Duodenal mucosa (tissue), 2 donors: ENCODE data around the gene ZNF536.

Source experiments
- H3K27ac ChIP-seq: one replicate; pipeline ENCODE4 v1.7.0; 2013; ENCODE audit warnings: low read depth, low read length
- H3K27me3 ChIP-seq, 2 donors: one replicate each; pipeline ENCODE4 v1.7.0; 2013; ENCODE audit warnings: low read length in 2 of 2, control low read depth in 1 of 2; ENCODE audit not compliant: insufficient read depth in 2 of 2, control insufficient read depth in 1 of 2
- H3K36me3 ChIP-seq, 2 donors: one replicate each; pipeline ENCODE4 v1.7.0; 2013; ENCODE audit warnings: low read length in 2 of 2, control low read depth in 1 of 2; ENCODE audit not compliant: insufficient read depth in 2 of 2, control insufficient read depth in 1 of 2
- H3K4me1 ChIP-seq, 2 donors: one replicate each; pipeline ENCODE4 v1.7.0; 2013; ENCODE audit warnings: low read length in 2 of 2, control low read depth in 1 of 2; ENCODE audit not compliant: insufficient read depth in 2 of 2, control insufficient read depth in 1 of 2
- H3K4me3 ChIP-seq, 2 donors: one replicate each; pipeline ENCODE4 v1.7.0; 2013; ENCODE audit warnings: low read length in 2 of 2, low read depth in 1 of 2
- H3K9ac ChIP-seq, 2 donors: one replicate each; pipeline ENCODE4 v1.7.0; 2013; ENCODE audit warnings: low read length in 2 of 2, low read depth in 1 of 2
- H3K9me3 ChIP-seq, 2 donors: one replicate each; pipeline ENCODE4 v1.7.0; 2013; ENCODE audit warnings: low read length in 2 of 2, control low read depth in 1 of 2; ENCODE audit not compliant: control insufficient read depth in 1 of 2

ZNF536 gene

DNA sequence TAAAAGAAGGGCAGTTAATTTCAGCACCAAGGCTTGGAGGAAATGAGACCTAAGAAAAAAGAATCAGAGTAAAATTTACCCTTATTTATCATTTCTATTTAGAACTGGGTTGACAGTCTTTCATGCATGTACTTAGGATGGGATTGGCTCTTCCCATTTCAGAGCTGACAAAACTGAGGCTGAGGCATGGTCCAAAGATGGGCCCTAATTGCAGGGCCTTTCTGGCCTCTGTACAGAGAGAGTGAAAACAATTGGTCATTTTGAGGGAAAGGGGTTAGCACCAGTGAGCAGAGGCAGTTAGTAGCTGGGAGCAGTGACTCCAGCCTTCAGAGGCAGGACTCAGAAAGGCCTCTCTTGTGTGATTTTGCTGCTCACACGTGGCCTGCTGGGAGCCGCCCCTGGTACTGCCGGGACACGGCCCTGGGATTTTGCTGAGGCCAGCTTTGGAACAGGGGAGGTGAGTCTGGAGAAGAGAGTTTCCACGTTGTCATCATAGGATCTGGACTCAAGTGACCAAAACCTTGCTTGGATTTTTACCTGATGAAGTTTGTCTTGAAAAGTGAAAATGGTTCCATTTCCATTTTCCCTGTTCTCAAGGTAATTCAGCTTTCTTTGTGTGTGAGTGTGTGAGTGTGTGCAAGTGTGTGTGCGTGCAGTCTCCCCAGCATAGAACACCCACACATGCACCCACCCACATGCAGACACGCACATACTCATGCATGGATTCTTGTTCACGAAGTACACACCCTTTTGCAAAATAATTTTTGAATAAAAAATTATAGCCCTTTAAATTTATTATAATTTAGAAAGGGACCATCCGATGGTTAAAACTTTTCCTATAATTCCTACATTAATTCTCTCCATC lies at the start of gene ZNF536:
TSS of gene ZNF536 (plus strand) at position 425 of the 865 bp plus-strand sequence. CDS start 71,179 bp downstream, outside the sequence.
- Histone ChIP-seq H3K9ac (no peak within 1 kb of the TSS), H3K27me3 (peaks cover 16 to 17% of the 10 kb centered on the region in 2 donors), H3K36me3 (no peaks in the 10 kb centered on the region), H3K9me3 (no peaks in the 10 kb centered on the region), H3K4me3 (no peak within 1 kb of the TSS), H3K27ac (no peak within 1 kb of the TSS), H3K4me1 (no peaks in the 10 kb centered on the region)

DNA sequence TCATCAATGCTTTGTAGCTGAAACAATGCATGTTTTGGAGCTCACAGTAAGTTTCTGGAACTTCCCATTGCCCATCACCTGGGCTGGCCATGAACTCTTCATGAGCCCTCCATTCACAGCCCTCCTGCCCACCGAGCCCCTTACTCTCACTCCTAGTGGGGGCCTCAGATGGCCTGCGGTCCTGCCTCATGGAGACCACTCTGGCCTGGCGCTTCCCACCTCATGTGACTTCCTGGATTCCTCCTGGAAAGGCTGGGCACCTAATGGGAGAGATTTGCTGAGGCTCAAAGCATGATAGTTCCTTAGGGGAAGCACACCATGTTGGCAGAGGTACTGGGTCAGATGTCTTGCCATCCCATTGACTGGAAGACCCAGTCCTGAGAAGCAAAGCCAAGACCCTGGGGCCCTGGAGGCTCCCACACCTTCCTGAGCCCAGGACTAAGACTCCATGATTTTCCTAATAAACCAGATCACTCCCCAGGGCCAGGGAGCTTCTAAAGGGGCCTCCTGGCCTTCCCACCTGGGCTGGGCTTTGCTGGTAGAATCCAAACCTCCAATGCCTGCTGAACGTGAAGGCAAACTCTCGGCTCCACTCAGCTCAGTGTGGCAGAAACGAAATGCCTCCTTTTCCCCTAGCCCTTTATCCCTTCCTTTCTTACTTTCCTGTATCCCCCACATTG lies 49.4 kb upstream of the ZNF536 start:
- no peaks in the 10 kb centered on the region for H3K27me3 ChIP-seq
- H3K4me3 ChIP-seq: no peak overlapping the region
- no peaks in the 10 kb centered on the region for H3K36me3 ChIP-seq
- H3K27ac ChIP-seq: no peak overlapping the region
- H3K9ac ChIP-seq: no peak overlapping the region
- no peaks in the 10 kb centered on the region for H3K9me3 ChIP-seq
- peaks cover 0 to 4% of the 10 kb centered on the region in 2 donors for H3K4me1 ChIP-seq

DNA sequence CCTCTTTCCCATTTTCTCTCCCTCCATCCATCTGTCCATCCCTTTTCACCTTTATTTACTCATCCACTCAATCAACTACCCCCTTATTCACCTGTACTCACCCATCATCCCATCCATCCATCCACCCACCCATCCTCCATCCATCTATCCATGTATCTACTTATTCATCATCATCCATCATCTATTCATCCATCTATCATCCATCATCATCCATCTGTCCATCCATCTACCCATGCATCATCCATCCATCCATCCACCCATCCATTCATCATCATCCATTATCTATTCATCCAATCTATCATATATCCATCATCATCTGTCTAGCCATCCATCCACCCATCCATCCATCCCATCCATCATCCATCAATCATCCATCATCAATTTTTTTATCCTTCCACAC lies 48.3 kb upstream of the ZNF536 start:
- no peak overlapping the region for H3K27ac ChIP-seq
- H3K27me3 ChIP-seq: no peaks in the 10 kb centered on the region
- peaks cover 0 to 4% of the 10 kb centered on the region in 2 donors for H3K4me1 ChIP-seq
- H3K4me3 ChIP-seq: no peak overlapping the region
- no peak overlapping the region for H3K9ac ChIP-seq
- H3K36me3 ChIP-seq: no peaks in the 10 kb centered on the region
- H3K9me3 ChIP-seq: no peaks in the 10 kb centered on the region

DNA sequence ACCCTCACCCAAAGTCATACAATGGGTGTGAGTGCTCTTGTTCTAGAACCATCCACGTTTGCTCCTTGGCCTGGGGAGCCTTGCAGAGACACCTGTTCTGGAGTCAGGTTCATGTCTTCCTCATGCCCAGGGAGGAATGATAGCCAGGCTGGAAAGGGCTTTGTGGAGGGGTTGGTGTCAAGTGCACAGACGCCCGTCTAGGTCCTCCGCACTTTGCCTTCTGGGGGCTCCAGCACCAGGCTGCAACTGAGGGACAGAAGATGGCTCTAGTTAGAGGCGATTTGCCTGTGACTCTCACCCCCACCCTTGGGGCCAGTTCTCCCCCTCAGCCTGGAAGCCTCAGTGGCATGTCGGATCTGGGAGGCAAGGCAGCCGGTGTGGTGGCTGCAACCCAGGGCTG lies 47.2 kb upstream of the ZNF536 start:
- H3K9me3 ChIP-seq: no peaks in the 10 kb centered on the region
- H3K27ac ChIP-seq: no peak overlapping the region
- no peaks in the 10 kb centered on the region for H3K36me3 ChIP-seq
- no peak overlapping the region for H3K4me3 ChIP-seq
- H3K27me3 ChIP-seq: no peaks in the 10 kb centered on the region
- H3K4me1 ChIP-seq: peaks cover 0 to 4% of the 10 kb centered on the region in 2 donors
- H3K9ac ChIP-seq: no peak overlapping the region

DNA sequence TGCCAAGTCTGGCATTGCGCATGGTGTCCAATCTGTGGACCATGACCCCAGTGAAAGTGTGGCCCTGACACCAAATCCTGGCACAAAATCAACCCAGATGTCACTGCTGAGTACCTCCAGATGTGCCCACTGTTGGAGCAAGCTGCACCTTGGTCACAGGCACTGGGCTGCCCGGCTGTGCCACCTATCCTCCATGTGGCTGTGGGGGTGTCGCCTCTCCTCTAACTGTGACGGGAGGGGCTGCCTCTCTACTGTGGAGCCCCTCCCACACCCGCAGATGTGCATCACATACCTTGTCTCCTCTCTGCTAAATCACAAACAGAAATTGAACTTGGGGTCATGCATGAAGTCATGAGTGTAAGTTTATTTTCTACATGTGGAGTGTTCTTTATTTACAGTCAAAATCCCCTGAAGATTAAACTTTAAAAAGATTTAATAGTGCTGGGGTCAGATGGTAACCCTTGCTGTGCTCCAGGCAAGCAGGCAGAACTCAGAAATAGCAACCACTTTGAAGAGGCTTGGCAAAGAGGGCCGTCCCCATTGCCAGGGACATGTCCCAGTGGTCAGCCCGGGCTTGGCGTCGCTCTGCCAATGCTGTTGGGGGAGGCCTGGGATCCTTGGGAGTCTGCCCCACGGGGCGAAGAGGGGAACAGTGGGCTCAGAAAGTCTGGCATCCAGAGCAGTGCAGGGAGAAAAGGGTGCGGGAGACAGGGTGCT lies 46.4 kb upstream of the ZNF536 start:
- Histone ChIP-seq H3K9ac (no peak overlapping the region), H3K9me3 (no peaks in the 10 kb centered on the region), H3K27ac (no peak overlapping the region)

DNA sequence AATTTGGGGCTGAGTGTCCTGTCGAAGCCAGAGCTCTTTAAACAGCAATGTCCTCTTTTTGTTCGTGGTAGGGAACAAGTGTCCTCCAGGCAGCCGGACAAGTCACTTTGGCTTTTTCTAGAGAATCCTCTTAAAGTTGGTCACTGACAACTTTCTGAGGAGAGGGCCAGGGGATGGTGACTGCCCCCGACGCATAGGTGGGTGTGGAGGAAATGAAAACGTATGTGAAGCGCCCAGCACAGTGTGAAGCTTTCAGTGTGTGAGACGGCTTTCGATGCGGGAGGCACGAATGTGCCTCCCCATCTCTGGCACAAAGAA lies 45.8 kb upstream of the ZNF536 start:
- H3K9ac ChIP-seq: no peak overlapping the region
- H3K36me3 ChIP-seq: no peaks in the 10 kb centered on the region
- H3K27ac ChIP-seq: no peak overlapping the region
- H3K27me3 ChIP-seq: no peaks in the 10 kb centered on the region
- peaks cover 0 to 4% of the 10 kb centered on the region in 2 donors for H3K4me1 ChIP-seq
- H3K9me3 ChIP-seq: no peaks in the 10 kb centered on the region
- no peak overlapping the region for H3K4me3 ChIP-seq

More for the DNA sequence above, 46.4 kb upstream of the ZNF536 start:
- Histone ChIP-seq H3K4me3 (no peak overlapping the region), H3K27me3 (no peaks in the 10 kb centered on the region), H3K36me3 (no peaks in the 10 kb centered on the region), H3K4me1 (peaks cover 0 to 4% of the 10 kb centered on the region in 2 donors)

DNA sequence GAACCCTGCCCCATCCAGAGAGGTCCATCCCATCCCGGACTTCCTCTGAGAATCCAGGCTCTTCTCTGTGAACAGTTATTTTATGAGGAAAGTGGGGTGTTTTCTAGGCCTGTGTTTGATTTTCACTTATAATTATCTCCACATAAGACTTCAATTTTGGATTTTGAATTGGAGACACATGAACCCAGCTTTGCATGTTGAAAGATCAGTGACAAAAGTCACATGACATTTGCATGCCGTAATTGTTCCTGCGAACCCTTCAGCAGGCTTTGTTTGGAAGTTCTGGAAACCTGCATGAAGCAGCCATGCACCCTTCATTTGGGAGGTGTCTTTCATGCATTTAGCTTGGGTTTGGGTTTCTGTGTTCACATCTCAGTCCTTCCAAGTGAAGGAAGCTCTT lies 44.9 kb upstream of the ZNF536 start:
- no peak overlapping the region for H3K27ac ChIP-seq
- no peaks in the 10 kb centered on the region for H3K27me3 ChIP-seq
- H3K9me3 ChIP-seq: no peaks in the 10 kb centered on the region
- H3K4me3 ChIP-seq: no peak overlapping the region
- no peaks in the 10 kb centered on the region for H3K36me3 ChIP-seq
- H3K4me1 ChIP-seq: peaks cover 0 to 4% of the 10 kb centered on the region in 2 donors
- no peak overlapping the region for H3K9ac ChIP-seq

DNA sequence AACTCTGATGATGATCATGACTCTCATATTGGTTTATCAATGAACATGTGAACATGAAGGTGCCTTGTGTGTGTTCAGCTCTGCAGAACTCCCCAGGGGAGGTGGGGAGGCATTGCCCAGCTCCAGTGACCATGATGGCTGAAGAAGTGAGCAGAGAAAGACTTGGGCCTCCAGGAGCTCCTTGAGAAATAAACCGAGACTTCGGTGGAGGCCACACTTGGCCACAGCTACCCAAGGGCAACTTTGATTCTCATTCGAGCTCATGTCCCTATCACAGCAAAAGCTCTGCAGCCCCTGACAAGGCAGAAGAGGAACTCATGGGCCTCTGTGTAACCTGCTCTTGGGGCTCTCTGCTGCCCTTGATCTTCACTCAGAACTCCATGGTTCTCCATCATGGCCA lies 44.1 kb upstream of the ZNF536 start:
- Histone ChIP-seq H3K27me3 (no peaks in the 10 kb centered on the region), H3K9me3 (no peaks in the 10 kb centered on the region), H3K4me1 (peaks cover 0 to 4% of the 10 kb centered on the region in 2 donors), H3K36me3 (no peaks in the 10 kb centered on the region), H3K9ac (no peak overlapping the region), H3K27ac (no peak overlapping the region), H3K4me3 (no peak overlapping the region)

DNA sequence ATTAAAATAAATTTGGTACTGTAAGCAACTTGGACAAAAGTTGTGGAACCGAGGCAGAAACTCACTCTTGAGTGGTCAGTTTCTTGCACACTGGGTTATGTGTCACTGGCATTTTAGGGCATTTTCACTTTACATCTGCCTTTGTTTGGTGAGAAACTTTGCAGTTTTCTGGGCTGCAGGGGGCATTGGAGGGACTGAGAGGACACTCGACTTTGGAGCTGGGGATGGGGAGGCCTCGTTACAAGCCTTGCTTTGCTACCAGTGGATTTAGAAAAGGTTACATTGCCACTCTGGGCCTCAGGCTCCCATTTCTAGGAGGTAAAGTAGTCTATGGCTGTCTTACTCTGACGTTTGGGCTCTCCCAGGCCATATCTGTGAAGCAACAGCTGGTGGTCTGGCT lies 41.9 kb upstream of the ZNF536 start:
- no peak overlapping the region for H3K9ac ChIP-seq
- H3K27ac ChIP-seq: no peak overlapping the region
- no peaks in the 10 kb centered on the region for H3K9me3 ChIP-seq
- H3K27me3 ChIP-seq: no peaks in the 10 kb centered on the region
- no peaks in the 10 kb centered on the region for H3K36me3 ChIP-seq
- H3K4me3 ChIP-seq: no peak overlapping the region
- peaks cover 0 to 4% of the 10 kb centered on the region in 2 donors for H3K4me1 ChIP-seq
